HG02642 (cell line): ENCODE results near the gene PLEKHA7.
"Not testable (repeated sequence)": the region's sequence is repeated elsewhere in the genome, so short reads cannot be mapped to it uniquely, and the experiment has no call there.

Experiments
- ATAC-seq: cut with Tn5 transposase; IDR thresholded peaks from one replicate; pipeline ENCODE4 v1.9.1; 2021; ENCODE audit warnings: mild to moderate bottlenecking; ENCODE audit not compliant: unreplicated experiment, poor library complexity

PLEKHA7 gene

GRCh38 chr11:16979703-16980622 lies 34.3 kb downstream of the PLEKHA7 start:
- no peak for ATAC-seq

- no peak for ATAC-seq
Measured at GRCh38 chr11:16977994-16978315, 36.3 kb downstream of the PLEKHA7 start.

- ATAC-seq: no peak
Measured at GRCh38 chr11:16977136-16977993, 36.8 kb downstream of the PLEKHA7 start.

GRCh38 chr11:16976379-16976778 lies 37.8 kb downstream of the PLEKHA7 start:
- ATAC-seq: no peak

- no peak for ATAC-seq
Measured at GRCh38 chr11:16975906-16976305, 38.3 kb downstream of the PLEKHA7 start.

GRCh38 chr11:16973338-16973964 lies 40.8 kb downstream of the PLEKHA7 start:
- ATAC-seq: no peak

- no peak for ATAC-seq
Measured at GRCh38 chr11:16969010-16969999, 44.9 kb downstream of the PLEKHA7 start.

GRCh38 chr11:16968196-16968595 lies 46.0 kb downstream of the PLEKHA7 start:
- no peak for ATAC-seq

GRCh38 chr11:16966930-16967671 lies 47.1 kb downstream of the PLEKHA7 start:
- ATAC-seq: no peak

GRCh38 chr11:16964501-16964900 lies 49.7 kb downstream of the PLEKHA7 start:
- no peak for ATAC-seq

GRCh38 chr11:16963316-16963876 lies 50.8 kb downstream of the PLEKHA7 start:
- ATAC-seq: no peak

GRCh38 chr11:16962589-16962988 lies 51.6 kb downstream of the PLEKHA7 start:
- not testable (repeated sequence) for ATAC-seq

GRCh38 chr11:16962146-16962545 lies 52.1 kb downstream of the PLEKHA7 start:
- ATAC-seq: no peak

GRCh38 chr11:16960250-16960649 lies 54.0 kb downstream of the PLEKHA7 start:
- no peak for ATAC-seq

- no peak for ATAC-seq
Measured at GRCh38 chr11:16959602-16960001, 54.6 kb downstream of the PLEKHA7 start.

GRCh38 chr11:16958833-16959232 lies 55.4 kb downstream of the PLEKHA7 start:
- no peak for ATAC-seq

- ATAC-seq: no peak
Measured at GRCh38 chr11:16956538-16957153, 57.6 kb downstream of the PLEKHA7 start.

GRCh38 chr11:16953663-16954062 lies 60.6 kb downstream of the PLEKHA7 start:
- ATAC-seq: no peak
